HuH-7.5 (cell line): ENCODE data around the gene PFKP.
"Not testable (repeated sequence)": the region's sequence is repeated elsewhere in the genome, so short reads cannot be mapped to it uniquely, and the experiment has no call there.

ENCODE experiments used
- DNase-seq: peaks from one replicate; pipeline ENCODE4 v3.0.0; 2011; ENCODE audit warnings: low spot score

PFKP gene

GRCh38 chr10:3159152-3159551, 91.8 kb downstream of the PFKP start:
- no peak for DNase-seq

- DNase-seq, result no peak
Observed at GRCh38 chr10:3162533-3162932, 95.2 kb downstream of the PFKP start.

- DNase-seq, result no peak
Observed at GRCh38 chr10:3163879-3164278, 96.5 kb downstream of the PFKP start.

- DNase-seq, result no peak
Observed at GRCh38 chr10:3165196-3165595, 97.8 kb downstream of the PFKP start.

- no peak for DNase-seq
Observed at GRCh38 chr10:3166496-3167290, 99.3 kb downstream of the PFKP start.

- no peak for DNase-seq
Observed at GRCh38 chr10:3167611-3168330, 100.4 kb downstream of the PFKP start.

GRCh38 chr10:3169271-3169670, 101.9 kb downstream of the PFKP start:
- no peak for DNase-seq

- no peak for DNase-seq
Observed at GRCh38 chr10:3169673-3170072, 102.3 kb downstream of the PFKP start.

GRCh38 chr10:3171488-3171887, 104.1 kb downstream of the PFKP start:
- not testable (repeated sequence) for DNase-seq

GRCh38 chr10:3172081-3172445, 104.7 kb downstream of the PFKP start:
- no peak for DNase-seq

GRCh38 chr10:3172446-3173170, 105.3 kb downstream of the PFKP start, which contains the start of gene PITRM1:
Gene PITRM1, minus strand, starts transcription at chr10:3172782. Its CDS starts 10 bp downstream, at chr10:3172772.
- DNase-seq, result peak; percentile 89

GRCh38 chr10:3173171-3173878, 106.0 kb downstream of the PFKP start:
- DNase-seq, result peak; percentile 67

GRCh38 chr10:3178042-3178441, 110.7 kb downstream of the PFKP start:
- no peak for DNase-seq

- no peak for DNase-seq
Observed at GRCh38 chr10:3179174-3179573, 111.8 kb downstream of the PFKP start.

GRCh38 chr10:3180355-3181025, 113.1 kb downstream of the PFKP start:
- no peak for DNase-seq

GRCh38 chr10:3185386-3185785, 118.0 kb downstream of the PFKP start:
- no peak for DNase-seq

- no peak for DNase-seq
Observed at GRCh38 chr10:3186368-3186767, 119.0 kb downstream of the PFKP start.
